NT2/D1 (cell line): Measurements from ENCODE around the gene VWA5B2.

Experiments
- DNase-seq: peaks from one replicate; pipeline ENCODE4 v3.0.0-alpha.2; 2011; ENCODE audit warnings: low read depth, low spot score
- H3K27me3 ChIP-seq: 2 replicates; pipeline ENCODE4 v1.6.0; 2011; ENCODE audit warnings: mild to moderate bottlenecking; ENCODE audit not compliant: insufficient read length, insufficient read depth
- H3K36me3 ChIP-seq: 2 replicates; pipeline ENCODE4 v1.6.1; 2011; ENCODE audit warnings: mild to moderate bottlenecking, low read length, mixed read lengths; ENCODE audit not compliant: insufficient read depth, insufficient read length
- H3K4me1 ChIP-seq: 2 replicates; pipeline ENCODE4 v1.5.1; 2011; ENCODE audit not compliant: insufficient read depth, insufficient read length
- H3K4me3 ChIP-seq: 2 replicates; pipeline ENCODE4 v1.5.1; 2011; ENCODE audit warnings: low read depth; ENCODE audit not compliant: insufficient read length
- H3K9ac ChIP-seq: 2 replicates; pipeline ENCODE4 v1.6.0; 2011; ENCODE audit warnings: low read depth; ENCODE audit not compliant: insufficient read length
- H3K9me3 ChIP-seq: 2 replicates; pipeline ENCODE4 v1.5.1; 2011; ENCODE audit warnings: mild to moderate bottlenecking, low read length; ENCODE audit not compliant: insufficient read depth
- SUZ12 ChIP-seq: IDR thresholded peaks from 2 replicates; pipeline ENCODE4 v1.6.1; 2011; ENCODE audit not compliant: insufficient read length, insufficient read depth; ENCODE audit errors: extremely low read depth
- YY1 ChIP-seq: IDR thresholded peaks from 2 replicates; pipeline ENCODE4 v1.6.1; 2011; ENCODE audit not compliant: insufficient read length, insufficient read depth
- ZNF274 ChIP-seq: IDR thresholded peaks from 2 replicates; pipeline ENCODE4 v1.6.1; 2011; ENCODE audit warnings: mild to moderate bottlenecking, low read depth, low read length

Gene VWA5B2

GRCh38 chr3:184272269-184272668 lies 42.9 kb downstream of the VWA5B2 start:
- Histone ChIP-seq H3K9me3 (no peaks in the 10 kb centered on the region), H3K36me3 (no peaks in the 10 kb centered on the region), H3K27me3 (no peaks in the 10 kb centered on the region), H3K9ac (no peak overlapping the region), H3K4me1 (peaks cover 3% of the 10 kb centered on the region), H3K4me3 (no peak overlapping the region)
- no peak for TF ChIP-seq ZNF274
- no peak for TF ChIP-seq YY1
- TF ChIP-seq SUZ12, result no peak
- DNase-seq, result no peak

- no peaks in the 10 kb centered on the region for H3K9me3 ChIP-seq
- DNase-seq, result no peak
- no peak overlapping the region for H3K4me3 ChIP-seq
- no peaks in the 10 kb centered on the region for H3K36me3 ChIP-seq
- H3K9ac ChIP-seq, result no peak overlapping the region
- no peaks in the 10 kb centered on the region for H3K27me3 ChIP-seq
- TF ChIP-seq SUZ12, result no peak
- TF ChIP-seq YY1, result no peak
- TF ChIP-seq ZNF274, result no peak
- peaks cover 3% of the 10 kb centered on the region for H3K4me1 ChIP-seq
These were observed 46.0 kb downstream of the VWA5B2 start for GRCh38 chr3:184275381-184275701.

- no peak for DNase-seq
- H3K4me3 ChIP-seq, result no peak within 1 kb of the TSS
- no peaks in the 10 kb centered on the region for H3K27me3 ChIP-seq
- no peak within 1 kb of the TSS for H3K9ac ChIP-seq
- no peaks in the 10 kb centered on the region for H3K9me3 ChIP-seq
- no peaks in the 10 kb centered on the region for H3K36me3 ChIP-seq
- no peak for TF ChIP-seq SUZ12
- no peak for TF ChIP-seq ZNF274
- no peak for TF ChIP-seq YY1
- H3K4me1 ChIP-seq, result peaks cover 3% of the 10 kb centered on the region
These were observed 46.9 kb downstream of the VWA5B2 start, which contains the start of gene ECE2 for GRCh38 chr3:184275961-184276910. Gene ECE2 (plus strand): TSS chr3:184276022. CDS start chr3:184276154, 132 bp downstream.

- Histone ChIP-seq H3K4me3 (no peak overlapping the region), H3K9me3 (no peaks in the 10 kb centered on the region), H3K27me3 (no peaks in the 10 kb centered on the region), H3K36me3 (no peaks in the 10 kb centered on the region), H3K9ac (no peak overlapping the region), H3K4me1 (peaks cover 3% of the 10 kb centered on the region)
- DNase-seq, result no peak
- TF ChIP-seq SUZ12 (no peak), ZNF274 (no peak), YY1 (no peak)
These were observed 48.0 kb downstream of the VWA5B2 start for GRCh38 chr3:184277366-184277765.

GRCh38 chr3:184282941-184283340 lies 53.6 kb downstream of the VWA5B2 start:
- DNase-seq, result no peak
- H3K9ac ChIP-seq, result no peak overlapping the region
- no peaks in the 10 kb centered on the region for H3K4me1 ChIP-seq
- H3K27me3 ChIP-seq, result no peaks in the 10 kb centered on the region
- H3K36me3 ChIP-seq, result no peaks in the 10 kb centered on the region
- H3K4me3 ChIP-seq, result no peak overlapping the region
- H3K9me3 ChIP-seq, result no peaks in the 10 kb centered on the region
- TF ChIP-seq YY1 (no peak), SUZ12 (no peak), ZNF274 (no peak)

- no peaks in the 10 kb centered on the region for H3K4me1 ChIP-seq
- H3K9me3 ChIP-seq, result no peaks in the 10 kb centered on the region
- no peaks in the 10 kb centered on the region for H3K27me3 ChIP-seq
- DNase-seq, result no peak
- no peak overlapping the region for H3K9ac ChIP-seq
- TF ChIP-seq SUZ12 (no peak), ZNF274 (no peak)
- no peak overlapping the region for H3K4me3 ChIP-seq
- H3K36me3 ChIP-seq, result no peaks in the 10 kb centered on the region
These were observed 54.3 kb downstream of the VWA5B2 start for GRCh38 chr3:184283681-184284080.

GRCh38 chr3:184284696-184285095 lies 55.3 kb downstream of the VWA5B2 start:
- Histone ChIP-seq H3K4me1 (no peaks in the 10 kb centered on the region), H3K36me3 (no peaks in the 10 kb centered on the region), H3K9me3 (no peaks in the 10 kb centered on the region), H3K4me3 (no peak overlapping the region), H3K9ac (no peak overlapping the region), H3K27me3 (no peaks in the 10 kb centered on the region)
- TF ChIP-seq YY1 (no peak), ZNF274 (no peak), SUZ12 (no peak)
- peak; percentile 72 for DNase-seq
